GM12878 (cell line): Measurements from ENCODE around the gene TRIM38. TPM values are rescaled to one million over a fixed set of nuclear protein-coding genes. Genes with fewer than 3 reads are reported as not detected.

Source experiments
- BCL3 ChIP-seq: IDR thresholded peaks from 2 replicates; pipeline ENCODE4 v1.6.1; 2011; ENCODE audit warnings: borderline replicate concordance, low read depth, mild to moderate bottlenecking, moderate library complexity, low read length; ENCODE audit not compliant: insufficient read depth, poor library complexity, severe bottlenecking
- REST ChIP-seq: IDR thresholded peaks from 2 replicates; pipeline ENCODE4 v1.6.1; 2012; ENCODE audit warnings: mild to moderate bottlenecking, low read depth, low read length
- SREBF1 ChIP-seq: IDR thresholded peaks from 2 replicates; pipeline ENCODE4 v1.6.1; 2012; ENCODE audit warnings: mild to moderate bottlenecking, low read length
- TCF12 ChIP-seq: IDR thresholded peaks from 2 replicates; pipeline ENCODE4 v1.6.1; 2011; ENCODE audit warnings: low read depth, mild to moderate bottlenecking, low read length
- ZBTB4 ChIP-seq: fragments of 450-650 bp; formaldehyde crosslinking; IDR thresholded peaks from 2 replicates; pipeline ENCODE4 v1.4.0; 2022; ENCODE audit warnings: mild to moderate bottlenecking, moderate library complexity
- polyA plus RNA-seq, 11 experiments: library from polyadenylated mRNA; depleted of rRNA in 4 of 11; unstranded in 6 of 11; stranded (reverse) in 5 of 11; fragments of >200 nt; fragmentation: Nextera tagmentation in 4 of 11; fragmentation: Illumina TruSeq in 1 of 11; extraction: Ambion mirVana in 4 of 11; extraction: Trizol in 1 of 11; gene quantifications; 1 replicate in 1 of 11; 2 replicates in 10 of 11; pipeline versions ENCODE4 v1.2.1 to v1.2.3, GENCODE V29; 2011 to 2016; ENCODE audit warnings: inconsistent platforms in 2 of 11, missing spikeins in 2 of 11, low read depth in 1 of 11
- total RNA-seq, 4 experiments: library from RNA; depleted of rRNA in 3 of 4; stranded (reverse); fragments of >200 nt in 3 of 4; fragmentation: Illumina TruSeq in 1 of 4; extraction: Trizol in 1 of 4; gene quantifications; 2 replicates each; pipeline versions ENCODE4 v1.2.1 to v1.2.3, GENCODE V29; 2013 to 2021

The TRIM38 gene
- total and polyA plus RNA-seq, 10 of the 15 experiments (the other 5 are each of a cell fraction or from before 2014, with no cell fraction given): 4.5 to 14.7 (median 11.1) TPM

GRCh38 chr6:26028746-26029569 lies 66.4 kb downstream of the TRIM38 start (continued):
- no peak for TF ChIP-seq ZBTB4
- no peak for TF ChIP-seq SREBF1
- TF ChIP-seq REST: no peak
- no peak for TF ChIP-seq TCF12
- no peak for TF ChIP-seq BCL3
